Thymus (tissue), 11 donors: Measurements from ENCODE around the gene CACNA2D3. TPM values are rescaled to one million over a fixed set of nuclear protein-coding genes. Genes with fewer than 3 reads are reported as not detected.

ENCODE experiments used
- DNase-seq, 9 donors: peaks; one replicate each; pipeline ENCODE4 v3.0.0-alpha.2; 2013; ENCODE audit warnings: low spot score in 9 of 9, low read depth in 6 of 9, missing footprints in 1 of 9
- H3K27ac ChIP-seq, 2 donors: one replicate each; pipeline ENCODE4 v1.5.1; 2013; ENCODE audit warnings: control low read depth in 1 of 2, low read depth in 1 of 2, low read length in 1 of 2, mild to moderate bottlenecking in 1 of 2, moderate library complexity in 1 of 2
- H3K27me3 ChIP-seq, 2 donors: one replicate each; pipeline ENCODE4 v1.5.1; 2013; ENCODE audit warnings: low read length in 1 of 2; ENCODE audit not compliant: control insufficient read depth in 2 of 2, insufficient read depth in 1 of 2
- H3K36me3 ChIP-seq, 2 donors: one replicate each; pipeline ENCODE4 v1.5.1; 2013; ENCODE audit warnings: low read length in 1 of 2, mild to moderate bottlenecking in 1 of 2, moderate library complexity in 1 of 2; ENCODE audit not compliant: control insufficient read depth in 2 of 2, insufficient read depth in 2 of 2
- H3K4me1 ChIP-seq, 2 donors: one replicate each; pipeline ENCODE4 v1.5.1; 2013; ENCODE audit warnings: low read length in 2 of 2; ENCODE audit not compliant: control insufficient read depth in 2 of 2, insufficient read depth in 2 of 2
- H3K4me3 ChIP-seq, 2 donors: one replicate each; pipeline ENCODE4 v1.5.1; 2013; ENCODE audit warnings: low read length in 2 of 2, control low read depth in 1 of 2, mild to moderate bottlenecking in 1 of 2
- H3K9me3 ChIP-seq, 2 donors: one replicate each; pipeline ENCODE4 v1.5.1; 2013; ENCODE audit warnings: low read length in 1 of 2, mild to moderate bottlenecking in 1 of 2; ENCODE audit not compliant: control insufficient read depth in 2 of 2, insufficient read depth in 1 of 2
- WGBS: extraction: QIAGEN DNeasy Blood & Tissue Kit; methylation state at CpG from one replicate; pipeline ENCODE4 v1.1.7; 2013; 5-methylcytosine and 5-hydroxymethylcytosine counted together
- polyA plus RNA-seq: library from polyadenylated mRNA; stranded (reverse); fragments of 200-250 nt; gene quantifications from one replicate; pipeline ENCODE4 v1.2.3, GENCODE V29; 2013
- total RNA-seq: library from RNA; stranded (reverse); fragments of 120-200 nt; gene quantifications from one replicate; pipeline ENCODE4 v1.2.4, GENCODE V29; 2013
- donor health status: healthy.

The CACNA2D3 gene
- total and polyA plus RNA-seq, 2 donors, result 1.8 to 2.1 TPM

- H3K4me1 ChIP-seq, result no peaks in the 10 kb centered on the region
- H3K4me3 ChIP-seq, result no peak overlapping the region
- no peaks in the 10 kb centered on the region for H3K36me3 ChIP-seq
- no peaks in the 10 kb centered on the region for H3K27me3 ChIP-seq
- DNase-seq, result no peak
- 71% methylated on average over 4 of the region's 4 CpGs for WGBS
- H3K9me3 ChIP-seq, result no peaks in the 10 kb centered on the region
- H3K27ac ChIP-seq, result no peak overlapping the region
Measured at GRCh38 chr3:54915181-54915580, 792.8 kb downstream of the CACNA2D3 start.

DNA sequence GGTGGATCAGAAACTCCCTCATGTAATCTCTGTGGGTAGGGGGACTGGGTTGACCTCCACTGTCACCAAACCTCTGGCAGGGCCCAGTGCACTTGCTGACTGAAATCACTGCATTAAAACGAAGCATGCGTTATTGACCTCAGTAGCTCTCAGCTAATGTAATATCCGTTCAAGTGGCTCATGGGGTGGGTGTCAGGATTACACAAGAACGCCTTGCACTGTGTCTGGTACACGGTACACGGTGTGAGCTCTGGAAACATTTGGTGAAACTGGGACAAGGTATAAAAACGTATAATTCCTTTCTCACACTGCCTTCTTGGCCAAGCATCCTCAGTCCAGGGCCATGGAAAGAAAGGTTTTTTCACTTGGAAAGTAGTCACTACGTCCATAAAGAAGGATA is 793.6 kb downstream of the CACNA2D3 start:
- no peak for DNase-seq
- 91% methylated on average over 8 of the region's 8 CpGs for WGBS
- no peaks in the 10 kb centered on the region for H3K4me1 ChIP-seq

GRCh38 chr3:54916732-54917131 is 794.4 kb downstream of the CACNA2D3 start:
- no peak overlapping the region for H3K4me3 ChIP-seq
- no peaks in the 10 kb centered on the region for H3K9me3 ChIP-seq
- H3K27ac ChIP-seq, result no peak overlapping the region
- no peaks in the 10 kb centered on the region for H3K36me3 ChIP-seq
- no peaks in the 10 kb centered on the region for H3K27me3 ChIP-seq
- DNase-seq, result no peak
- H3K4me1 ChIP-seq, result no peaks in the 10 kb centered on the region

More for the DNA sequence above, 793.6 kb downstream of the CACNA2D3 start:
- no peaks in the 10 kb centered on the region for H3K27me3 ChIP-seq
- no peak overlapping the region for H3K4me3 ChIP-seq
- no peaks in the 10 kb centered on the region for H3K36me3 ChIP-seq
- H3K27ac ChIP-seq, result no peak overlapping the region
- no peaks in the 10 kb centered on the region for H3K9me3 ChIP-seq

DNA sequence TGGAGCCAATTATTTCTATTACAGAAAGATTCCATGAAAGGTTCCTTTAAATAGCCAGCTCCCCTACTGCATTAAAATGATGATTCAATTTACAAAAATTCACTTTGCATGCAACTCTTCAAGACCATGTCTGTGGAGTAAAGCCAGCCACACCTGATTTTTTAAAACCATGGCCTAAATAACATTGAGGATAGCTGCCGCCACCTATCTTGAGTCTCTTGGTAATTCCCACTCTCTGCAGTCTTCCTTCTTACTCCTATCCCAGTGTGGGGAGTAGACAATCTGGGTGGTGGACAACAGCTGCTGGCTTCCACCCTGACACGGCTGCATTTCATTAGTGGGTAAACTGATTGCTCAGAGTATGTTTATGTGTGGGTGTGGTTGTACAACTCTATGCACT is 794.8 kb downstream of the CACNA2D3 start:
- WGBS, result 96% methylated on average over 2 of the region's 2 CpGs

DNA sequence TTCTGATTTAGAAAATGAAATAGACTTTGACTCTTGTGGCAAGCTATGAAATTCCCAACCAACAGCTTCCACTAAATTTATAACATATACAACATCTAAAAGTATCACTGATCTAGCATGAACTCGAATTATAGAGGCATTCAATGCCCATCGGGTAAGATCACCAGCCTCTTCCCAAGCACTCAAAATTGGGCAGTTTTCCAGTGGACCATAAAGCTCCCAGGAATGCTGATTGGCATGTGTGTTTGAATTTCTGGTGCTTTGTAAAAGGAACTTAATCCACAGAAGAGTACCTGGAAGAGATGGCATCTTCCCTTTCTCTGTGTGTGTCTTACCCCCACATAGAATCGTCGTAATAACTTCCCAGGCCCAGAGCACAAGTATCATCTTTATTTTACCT is 795.5 kb downstream of the CACNA2D3 start:
- H3K27ac ChIP-seq, result no peak overlapping the region
- H3K4me1 ChIP-seq, result no peaks in the 10 kb centered on the region
- 91% methylated on average over 4 of the region's 4 CpGs for WGBS
- no peaks in the 10 kb centered on the region for H3K9me3 ChIP-seq
- no peak for DNase-seq
- no peak overlapping the region for H3K4me3 ChIP-seq
- no peaks in the 10 kb centered on the region for H3K27me3 ChIP-seq
- H3K36me3 ChIP-seq, result no peaks in the 10 kb centered on the region

More for the DNA sequence above, 794.8 kb downstream of the CACNA2D3 start:
- H3K4me3 ChIP-seq, result no peak overlapping the region
- H3K36me3 ChIP-seq, result no peaks in the 10 kb centered on the region
- no peak overlapping the region for H3K27ac ChIP-seq
- no peaks in the 10 kb centered on the region for H3K27me3 ChIP-seq
- no peaks in the 10 kb centered on the region for H3K4me1 ChIP-seq
- DNase-seq, result no peak
- no peaks in the 10 kb centered on the region for H3K9me3 ChIP-seq

DNA sequence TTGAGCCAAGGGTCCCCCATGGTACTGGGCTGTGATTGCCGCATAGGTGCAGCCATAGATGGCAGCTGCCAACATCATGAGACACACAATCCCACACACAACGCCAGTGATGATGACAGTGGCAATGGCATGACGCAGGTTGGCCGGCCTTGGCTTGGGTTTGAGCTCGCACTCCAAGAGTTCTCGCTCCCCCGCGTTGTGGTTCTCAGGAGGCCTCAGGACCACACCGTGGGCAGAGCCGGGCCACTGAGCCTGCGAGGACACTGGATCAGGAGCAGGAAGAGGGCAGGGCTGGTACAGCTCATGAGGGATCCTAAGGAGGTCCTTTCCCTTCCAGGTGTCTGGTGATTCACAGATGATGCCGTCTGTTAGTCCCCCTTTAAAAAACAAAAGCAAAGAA is 796.2 kb downstream of the CACNA2D3 start:
- Histone ChIP-seq H3K36me3 (no peaks in the 10 kb centered on the region), H3K4me3 (no peak overlapping the region), H3K4me1 (no peaks in the 10 kb centered on the region), H3K27me3 (no peaks in the 10 kb centered on the region), H3K27ac (no peak overlapping the region), H3K9me3 (no peaks in the 10 kb centered on the region)
- DNase-seq, result no peak
- 97% methylated on average over 12 of the region's 12 CpGs for WGBS

- Histone ChIP-seq H3K4me3 (no peak within 1 kb of the TSS), H3K4me1 (peaks cover 0 to 3% of the 10 kb centered on the region in 2 donors), H3K27me3 (no peaks in the 10 kb centered on the region), H3K36me3 (no peaks in the 10 kb centered on the region), H3K9me3 (no peaks in the 10 kb centered on the region), H3K27ac (no peak within 1 kb of the TSS)
- WGBS, result 91% methylated on average over 14 of the region's 14 CpGs
- DNase-seq, result no peak
Measured at GRCh38 chr3:54928046-54928770, 805.9 kb downstream of the CACNA2D3 start, which contains the start of gene LRTM1. Gene LRTM1 (minus strand): TSS chr3:54928059. CDS start chr3:54927911, 148 bp downstream.

- Histone ChIP-seq H3K4me1 (peaks cover 0 to 3% of the 10 kb centered on the region in 2 donors), H3K36me3 (no peaks in the 10 kb centered on the region), H3K4me3 (no peak overlapping the region), H3K27ac (no peak overlapping the region), H3K9me3 (no peaks in the 10 kb centered on the region), H3K27me3 (no peaks in the 10 kb centered on the region)
- DNase-seq, result no peak
- 68% methylated on average over 4 of the region's 4 CpGs for WGBS
Measured at GRCh38 chr3:54931182-54931581, 808.8 kb downstream of the CACNA2D3 start.

DNA sequence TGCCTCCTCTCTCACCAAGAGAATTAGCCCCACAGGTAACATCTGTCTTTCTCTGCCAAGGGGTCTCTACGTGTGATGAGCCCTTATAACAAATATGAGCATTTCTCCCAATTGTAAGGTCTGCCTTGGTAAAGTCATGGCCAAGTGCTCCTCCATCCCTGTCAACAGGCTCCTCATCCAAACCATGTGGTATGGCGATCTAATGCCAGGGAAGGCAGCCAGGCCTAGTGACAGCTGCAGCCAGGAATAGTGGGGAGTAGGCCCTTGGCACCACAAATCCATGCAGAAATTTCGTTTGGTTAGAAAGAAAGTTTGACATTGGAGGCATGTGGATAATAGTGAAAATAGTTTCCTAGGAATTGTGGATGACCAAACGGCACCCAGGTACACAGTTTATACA is 810.3 kb downstream of the CACNA2D3 start:
- no peak overlapping the region for H3K4me3 ChIP-seq
- H3K9me3 ChIP-seq, result no peaks in the 10 kb centered on the region
- 84% methylated on average over 4 of the region's 4 CpGs for WGBS
- peaks cover 0 to 3% of the 10 kb centered on the region in 2 donors for H3K4me1 ChIP-seq
- H3K36me3 ChIP-seq, result no peaks in the 10 kb centered on the region
- H3K27me3 ChIP-seq, result no peaks in the 10 kb centered on the region
- no peak overlapping the region for H3K27ac ChIP-seq
- DNase-seq, result no peak
